HG03159 (cell line): ENCODE results near the gene WDTC1.

ENCODE experiments used
- ATAC-seq: cut with Tn5 transposase; IDR thresholded peaks from one replicate; pipeline ENCODE4 v1.9.1; 2021; ENCODE audit warnings: mild to moderate bottlenecking, moderate library complexity; ENCODE audit not compliant: unreplicated experiment

Gene WDTC1

GRCh38 chr1:27300341-27301051 lies 66.1 kb downstream of the WDTC1 start:
- peak; percentile 49 for ATAC-seq

- ATAC-seq = no peak
These were observed 66.6 kb downstream of the WDTC1 start for GRCh38 chr1:27301052-27301422.

- no peak for ATAC-seq
These were observed 67.3 kb downstream of the WDTC1 start for GRCh38 chr1:27301582-27302199.

- no peak for ATAC-seq
These were observed 68.2 kb downstream of the WDTC1 start for GRCh38 chr1:27302612-27303011.

- no peak for ATAC-seq
These were observed 69.1 kb downstream of the WDTC1 start for GRCh38 chr1:27303509-27303908.

GRCh38 chr1:27306071-27306470 lies 71.6 kb downstream of the WDTC1 start:
- ATAC-seq = no peak

- ATAC-seq = no peak
These were observed 72.7 kb downstream of the WDTC1 start for GRCh38 chr1:27306892-27307761.

GRCh38 chr1:27307874-27308598 lies 73.6 kb downstream of the WDTC1 start:
- ATAC-seq = no peak

GRCh38 chr1:27314169-27314568 lies 79.7 kb downstream of the WDTC1 start:
- ATAC-seq = no peak

GRCh38 chr1:27314737-27315136 lies 80.3 kb downstream of the WDTC1 start:
- ATAC-seq = no peak

- no peak for ATAC-seq
These were observed 82.4 kb downstream of the WDTC1 start for GRCh38 chr1:27316860-27317259.

GRCh38 chr1:27318136-27318535 lies 83.7 kb downstream of the WDTC1 start:
- ATAC-seq = no peak

- no peak for ATAC-seq
These were observed 84.2 kb downstream of the WDTC1 start for GRCh38 chr1:27318596-27318995.

- peak; percentile 93 for ATAC-seq
These were observed 87.6 kb downstream of the WDTC1 start, which contains the start of gene TMEM222 for GRCh38 chr1:27321813-27322568. TSS of gene TMEM222 (plus strand) at chr1:27322163. CDS start at chr1:27322198, 35 bp downstream.

GRCh38 chr1:27322569-27323240 lies 88.3 kb downstream of the WDTC1 start:
- no peak for ATAC-seq

GRCh38 chr1:27325286-27325685 lies 90.9 kb downstream of the WDTC1 start:
- no peak for ATAC-seq

- no peak for ATAC-seq
These were observed 93.5 kb downstream of the WDTC1 start for GRCh38 chr1:27327964-27328363.

- no peak for ATAC-seq
These were observed 96.4 kb downstream of the WDTC1 start for GRCh38 chr1:27330786-27331185.

- ATAC-seq = no peak
These were observed 97.0 kb downstream of the WDTC1 start for GRCh38 chr1:27331426-27331825.

- no peak for ATAC-seq
These were observed 97.5 kb downstream of the WDTC1 start for GRCh38 chr1:27331922-27332321.
